Nephron (organoid): ENCODE results near the gene CCDC81.
A peak's percentile ranks its signal among the peaks of the same experiment; 100 is the strongest.

ENCODE experiments used
- H3K27ac Mint-ChIP-seq, 3 experiments: 2 replicates each; pipeline ENCODE4 v1.8.0; 2020; ENCODE audit warnings: mixed read lengths in 3 of 3, mild to moderate bottlenecking in 2 of 3, moderate library complexity in 1 of 3
- H3K27me3 Mint-ChIP-seq: 2 replicates; pipeline ENCODE4 v1.8.0; 2021; ENCODE audit warnings: low read depth, mild to moderate bottlenecking, moderate library complexity, mixed read lengths
- H3K36me3 Mint-ChIP-seq: 2 replicates; pipeline ENCODE4 v1.8.0; 2020; ENCODE audit warnings: low read depth, mixed read lengths
- H3K4me1 Mint-ChIP-seq: 2 replicates; pipeline ENCODE4 v1.8.0; 2020; ENCODE audit warnings: mixed read lengths
- H3K4me3 Mint-ChIP-seq, 3 experiments: 2 replicates each; pipeline ENCODE4 v1.8.0; 2020; ENCODE audit warnings: mild to moderate bottlenecking in 3 of 3, mixed read lengths in 3 of 3, moderate library complexity in 2 of 3
- H3K9me3 Mint-ChIP-seq: 2 replicates; pipeline ENCODE4 v1.8.0; 2020; ENCODE audit warnings: mixed read lengths
- CTCF ChIP-seq, 3 experiments: fragments of 200-600 bp; sonication (generic); IDR thresholded peaks; one replicate each; pipeline ENCODE4 v1.5.0; 2021; ENCODE audit warnings: antibody characterized with exemption in 3 of 3; ENCODE audit not compliant: unreplicated experiment in 3 of 3

Gene CCDC81

GRCh38 chr11:86463955-86464354 is 89.3 kb downstream of the CCDC81 start:
- peak overlapping the region; percentile 64 to 84 (median 76) for H3K27ac Mint-ChIP-seq
- no peak overlapping the region for H3K4me3 Mint-ChIP-seq
- no peaks in the 10 kb centered on the region for H3K9me3 Mint-ChIP-seq
- no peaks in the 10 kb centered on the region for H3K27me3 Mint-ChIP-seq
- no peaks in the 10 kb centered on the region for H3K36me3 Mint-ChIP-seq
- H3K4me1 Mint-ChIP-seq = peaks cover 33% of the 10 kb centered on the region
- TF ChIP-seq CTCF (IDR thresholded peaks at IDR 0.05; ENCODE audit: unreplicated experiment in 3 of 3) = no peak

- Mint-ChIP-seq H3K36me3 (no peaks in the 10 kb centered on the region), H3K27ac (peak overlapping the region; percentile 64 to 84 (median 76)), H3K4me3 (no peak overlapping the region), H3K9me3 (no peaks in the 10 kb centered on the region), H3K4me1 (peaks cover 30% of the 10 kb centered on the region), H3K27me3 (no peaks in the 10 kb centered on the region)
- no peak for TF ChIP-seq CTCF (IDR thresholded peaks at IDR 0.05; ENCODE audit: unreplicated experiment in 3 of 3)
These were observed 90.0 kb downstream of the CCDC81 start for GRCh38 chr11:86464509-86465221.

GRCh38 chr11:86468169-86468568 is 93.5 kb downstream of the CCDC81 start:
- peaks cover 12% of the 10 kb centered on the region for H3K4me1 Mint-ChIP-seq
- H3K9me3 Mint-ChIP-seq = no peaks in the 10 kb centered on the region
- no peaks in the 10 kb centered on the region for H3K36me3 Mint-ChIP-seq
- no peak overlapping the region for H3K27ac Mint-ChIP-seq
- no peak overlapping the region for H3K4me3 Mint-ChIP-seq
- H3K27me3 Mint-ChIP-seq = no peaks in the 10 kb centered on the region
- TF ChIP-seq CTCF (IDR thresholded peaks at IDR 0.05; ENCODE audit: unreplicated experiment in 3 of 3) = no peak

- Mint-ChIP-seq H3K4me3 (no peak overlapping the region), H3K27me3 (no peaks in the 10 kb centered on the region), H3K27ac (peak overlapping the region in 1 of 3 experiments; percentile 88), H3K36me3 (no peaks in the 10 kb centered on the region), H3K9me3 (no peaks in the 10 kb centered on the region), H3K4me1 (peaks cover 3% of the 10 kb centered on the region)
- TF ChIP-seq CTCF (IDR thresholded peaks at IDR 0.05; ENCODE audit: unreplicated experiment in 3 of 3) = no peak
These were observed 95.1 kb downstream of the CCDC81 start for GRCh38 chr11:86469491-86470388.
